Gastrocnemius medialis (tissue), 4 donors: ENCODE measurements around the gene CELA1.

Experiments
- POLR2A ChIP-seq, 2 donors: fragments of 450-650 bp; IDR thresholded peaks; one replicate each; pipeline ENCODE4 v1.6.1; 2017; ENCODE audit warnings: antibody characterized with exemption in 2 of 2, mild to moderate bottlenecking in 2 of 2, moderate library complexity in 2 of 2
- TF ChIP-seq, protein P1 (sequence below), 5 experiments: fragments of 450-650 bp in 3 of 5; fragments of 200-600 bp in 2 of 5; sonication (generic) in 2 of 5; IDR thresholded peaks in 4 of 5; conservative IDR thresholded peaks in 1 of 5; 1 replicate in 4 of 5; 2 replicates in 1 of 5; pipeline ENCODE4 v1.5.1; 2016 to 2019; ENCODE audit warnings: antibody characterized with exemption in 5 of 5, mild to moderate bottlenecking in 3 of 5, moderate library complexity in 3 of 5

DNA sequence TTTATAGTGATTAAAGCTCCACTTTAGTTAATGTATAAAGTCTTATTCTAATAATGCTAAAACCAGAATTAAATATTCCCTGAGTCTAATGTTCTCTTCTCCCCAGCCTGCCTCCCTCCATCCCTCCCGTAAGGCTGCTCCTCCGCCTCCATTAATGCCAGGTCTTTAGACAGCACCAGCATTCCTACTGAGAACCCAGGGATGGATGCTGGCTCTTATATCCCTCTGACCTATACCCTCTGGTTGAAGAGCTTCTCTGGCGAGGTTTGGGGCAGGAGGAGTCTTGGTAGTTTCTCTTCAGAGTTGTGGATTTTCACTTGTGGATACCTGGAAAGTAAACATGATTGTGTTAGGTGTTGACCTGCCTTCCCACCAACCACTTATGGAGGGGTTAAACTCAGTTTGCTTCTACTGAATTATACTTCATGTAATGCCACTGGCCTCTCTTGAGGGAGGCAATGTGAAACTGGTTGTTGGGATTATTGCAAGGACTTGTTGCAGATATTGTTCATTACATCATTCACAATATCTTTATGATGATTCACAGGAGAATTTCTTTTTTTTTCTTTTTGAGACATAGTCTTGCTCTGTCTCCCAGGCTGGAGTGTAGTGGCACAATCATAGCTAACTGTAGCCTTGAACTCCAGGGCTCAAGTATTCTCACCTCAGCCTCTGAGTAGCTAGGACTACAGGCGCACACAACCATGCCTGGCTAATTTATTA is 65.1 kb downstream of the CELA1 start:
- TF ChIP-seq, protein P1, sequence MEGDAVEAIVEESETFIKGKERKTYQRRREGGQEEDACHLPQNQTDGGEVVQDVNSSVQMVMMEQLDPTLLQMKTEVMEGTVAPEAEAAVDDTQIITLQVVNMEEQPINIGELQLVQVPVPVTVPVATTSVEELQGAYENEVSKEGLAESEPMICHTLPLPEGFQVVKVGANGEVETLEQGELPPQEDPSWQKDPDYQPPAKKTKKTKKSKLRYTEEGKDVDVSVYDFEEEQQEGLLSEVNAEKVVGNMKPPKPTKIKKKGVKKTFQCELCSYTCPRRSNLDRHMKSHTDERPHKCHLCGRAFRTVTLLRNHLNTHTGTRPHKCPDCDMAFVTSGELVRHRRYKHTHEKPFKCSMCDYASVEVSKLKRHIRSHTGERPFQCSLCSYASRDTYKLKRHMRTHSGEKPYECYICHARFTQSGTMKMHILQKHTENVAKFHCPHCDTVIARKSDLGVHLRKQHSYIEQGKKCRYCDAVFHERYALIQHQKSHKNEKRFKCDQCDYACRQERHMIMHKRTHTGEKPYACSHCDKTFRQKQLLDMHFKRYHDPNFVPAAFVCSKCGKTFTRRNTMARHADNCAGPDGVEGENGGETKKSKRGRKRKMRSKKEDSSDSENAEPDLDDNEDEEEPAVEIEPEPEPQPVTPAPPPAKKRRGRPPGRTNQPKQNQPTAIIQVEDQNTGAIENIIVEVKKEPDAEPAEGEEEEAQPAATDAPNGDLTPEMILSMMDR (IDR thresholded peaks at IDR 0.05 in 4 of 5, conservative IDR thresholded peaks at IDR 0.05 in 1 of 5) = no peak
- no peak for TF ChIP-seq POLR2A (IDR thresholded peaks at IDR 0.05)
